HG03342 (cell line): ENCODE data around the gene CERS6.

Source experiments
- ATAC-seq: cut with Tn5 transposase; IDR thresholded peaks from one replicate; pipeline ENCODE4 v1.9.1; 2021; ENCODE audit warnings: mild to moderate bottlenecking, moderate library complexity; ENCODE audit not compliant: unreplicated experiment

The CERS6 gene

DNA sequence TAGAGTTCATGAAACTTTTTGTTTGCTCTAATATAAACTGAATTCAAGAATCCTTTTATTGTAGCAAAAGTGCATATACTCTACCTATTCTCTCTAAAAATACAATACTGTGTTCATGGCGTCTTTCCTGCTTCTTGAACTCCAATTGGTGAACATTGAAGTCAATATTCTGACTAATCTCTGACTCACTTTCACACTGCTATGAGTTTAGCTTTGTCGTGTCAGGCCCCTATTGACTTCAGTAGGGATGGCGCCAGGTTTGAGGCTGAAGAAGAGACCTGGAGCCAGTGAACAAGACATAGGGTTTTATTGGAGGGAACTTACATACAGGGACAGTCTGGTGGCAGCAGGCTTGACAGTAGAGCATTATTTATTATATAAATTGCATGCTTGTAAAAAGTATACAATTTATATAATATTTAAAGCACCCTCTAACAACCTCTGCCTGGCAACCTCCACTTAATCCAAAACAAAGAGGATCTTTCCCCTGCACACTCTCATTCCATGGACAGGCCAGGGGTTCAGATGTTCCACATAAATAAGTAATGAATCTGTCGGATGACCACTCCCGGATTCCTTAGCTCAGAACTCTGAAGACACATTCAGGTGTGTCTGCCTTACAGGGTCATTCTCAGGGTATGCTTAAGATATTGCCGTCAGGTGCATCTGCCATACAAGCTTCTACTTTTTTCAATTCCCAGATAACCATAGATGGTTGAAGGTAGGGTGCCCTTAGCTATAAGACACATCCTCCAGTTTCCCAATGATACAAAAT is 141.0 kb downstream of the CERS6 start:
- ATAC-seq: no peak

DNA sequence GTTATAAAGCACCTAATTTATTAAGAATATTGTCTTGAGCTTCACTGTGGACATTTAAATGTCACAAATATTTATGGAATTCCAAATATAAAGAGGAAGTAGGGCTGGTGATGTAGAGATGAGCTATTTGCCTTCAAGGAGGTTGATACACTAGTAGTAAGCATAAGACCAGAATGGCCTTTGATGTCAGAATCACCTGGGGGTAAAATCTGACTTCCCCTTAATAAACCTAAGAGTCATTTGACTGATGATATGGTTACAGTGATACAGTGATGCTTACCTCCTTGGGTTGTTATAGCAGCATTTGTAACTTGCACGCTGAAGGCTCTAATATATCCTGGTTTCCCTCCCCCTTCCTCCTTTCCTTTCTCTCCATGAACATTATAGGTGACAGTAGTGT is 143.7 kb downstream of the CERS6 start:
- ATAC-seq: no peak

DNA sequence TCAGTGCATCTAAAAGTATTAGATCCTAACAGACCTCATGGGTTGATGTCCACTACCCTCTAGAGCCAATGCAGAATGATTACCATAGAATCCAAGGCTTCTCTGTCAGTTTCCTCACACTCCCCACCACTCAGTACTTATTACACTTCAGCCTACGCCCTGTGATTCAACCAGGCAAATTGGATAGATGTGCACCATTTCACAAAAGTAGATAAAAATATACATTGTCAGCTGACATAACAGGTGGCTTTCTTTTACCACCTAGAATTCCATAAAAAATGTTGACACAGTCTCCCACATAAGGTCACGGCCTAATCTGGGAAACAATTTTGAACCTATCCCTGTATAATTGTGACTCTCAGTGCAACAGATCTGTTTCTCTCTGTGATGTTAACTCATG is 144.9 kb downstream of the CERS6 start:
- ATAC-seq: no peak

DNA sequence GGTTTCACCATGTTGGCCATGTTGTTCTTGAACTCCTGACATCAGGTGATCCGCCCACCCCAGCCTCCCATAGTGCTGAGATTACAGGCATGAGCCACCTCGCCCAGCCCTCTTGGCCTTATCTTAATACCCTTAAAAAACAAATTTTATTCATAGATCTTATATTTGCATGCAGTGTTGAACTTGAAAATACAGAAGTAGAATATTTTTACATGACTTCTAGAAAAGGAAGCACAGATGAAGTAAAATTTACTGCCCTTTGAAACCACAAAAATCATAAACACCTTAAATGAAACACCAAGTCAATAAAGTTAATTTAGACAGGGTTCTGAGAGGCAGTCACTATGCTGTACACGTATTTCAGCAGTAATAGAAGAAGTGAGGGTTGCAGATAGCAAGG is 145.7 kb downstream of the CERS6 start:
- ATAC-seq: peak; percentile 58

DNA sequence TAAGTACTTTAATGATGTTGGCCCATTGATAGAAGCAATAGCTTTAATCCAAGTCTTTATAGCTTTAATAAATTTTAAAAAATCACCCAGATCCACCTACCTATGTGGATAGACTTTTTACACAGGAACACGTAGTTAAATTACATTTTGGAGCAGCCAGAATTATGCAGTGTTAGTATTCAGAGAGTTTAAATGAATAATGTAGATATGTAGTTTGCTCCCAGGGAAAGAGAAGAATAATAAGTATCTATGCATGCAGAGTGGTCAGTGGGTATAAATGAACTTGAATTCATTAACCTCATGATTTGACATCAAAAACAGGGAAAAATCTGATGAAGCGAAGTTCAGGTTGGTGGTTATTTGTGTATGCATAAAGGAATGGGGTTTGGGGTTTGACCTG is 146.3 kb downstream of the CERS6 start:
- ATAC-seq: no peak

DNA sequence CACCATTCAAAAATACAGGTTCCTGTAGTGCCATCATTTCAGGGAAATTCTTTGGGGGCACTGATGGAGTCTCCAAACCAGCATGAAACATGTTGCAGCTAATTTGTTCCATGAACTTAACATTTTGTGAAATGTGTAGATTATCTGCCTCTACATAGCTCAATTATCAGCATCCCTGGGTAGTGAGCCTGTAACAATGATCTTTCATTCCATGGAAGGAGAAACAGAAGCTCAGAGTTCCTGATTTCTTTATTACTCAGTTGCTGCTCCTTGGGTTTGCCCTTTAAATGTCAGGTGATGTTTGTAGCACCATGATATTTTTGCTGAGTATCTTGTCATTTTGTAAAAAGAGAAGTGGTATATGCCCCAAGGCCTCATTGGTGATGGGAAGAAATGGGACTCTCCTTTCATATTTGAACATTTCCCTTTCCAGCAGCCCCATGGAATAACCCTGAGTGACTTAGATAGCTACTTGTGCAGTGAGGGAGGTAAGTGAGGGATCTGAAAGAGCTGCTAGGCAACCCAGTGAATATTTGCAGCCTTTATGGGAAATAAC is 146.9 kb downstream of the CERS6 start:
- no peak for ATAC-seq

DNA sequence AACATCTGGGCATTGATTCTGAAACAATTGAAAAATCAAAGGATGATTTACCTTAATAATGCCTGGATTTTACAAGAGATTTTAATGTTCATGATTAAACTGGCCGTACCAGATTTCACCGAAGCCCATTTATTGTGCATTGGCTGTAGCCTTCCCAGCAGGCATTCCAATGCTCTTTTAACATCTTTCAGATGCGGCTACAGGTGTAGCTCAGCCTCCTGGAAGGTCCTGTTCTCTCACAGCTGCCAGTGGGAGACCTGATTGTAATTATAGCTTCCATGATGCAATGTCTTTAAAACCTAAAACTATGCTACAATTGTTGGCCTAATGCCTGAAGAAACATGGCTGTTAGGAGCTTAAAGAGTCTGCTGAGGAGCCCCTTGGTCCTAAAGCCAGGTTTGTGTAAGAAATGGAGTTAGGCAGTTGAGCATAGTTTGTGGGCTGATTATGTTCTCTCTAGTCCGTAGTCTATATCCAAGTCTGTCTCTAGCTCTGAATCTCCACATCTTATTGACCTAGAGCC is 147.4 kb downstream of the CERS6 start:
- no peak for ATAC-seq

DNA sequence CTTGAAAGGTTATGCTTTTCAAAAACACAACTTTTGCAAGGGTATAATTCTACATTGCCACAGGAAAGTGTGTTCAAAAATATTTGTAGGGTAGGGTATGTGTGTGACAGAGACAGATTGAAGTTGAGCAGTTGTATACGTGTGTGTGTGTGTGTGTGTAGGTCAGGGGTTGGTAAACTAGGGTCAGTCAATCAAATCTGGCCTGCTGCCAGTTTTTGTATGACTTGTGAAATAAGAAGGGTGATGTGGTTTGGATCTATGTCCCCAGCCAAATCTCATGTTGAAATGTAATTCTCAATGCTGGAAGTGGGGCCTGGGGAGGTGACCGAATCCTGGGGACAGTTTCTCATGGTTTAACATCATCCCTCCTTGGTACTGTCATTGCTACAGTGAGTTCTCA is 148.2 kb downstream of the CERS6 start:
- no peak for ATAC-seq

DNA sequence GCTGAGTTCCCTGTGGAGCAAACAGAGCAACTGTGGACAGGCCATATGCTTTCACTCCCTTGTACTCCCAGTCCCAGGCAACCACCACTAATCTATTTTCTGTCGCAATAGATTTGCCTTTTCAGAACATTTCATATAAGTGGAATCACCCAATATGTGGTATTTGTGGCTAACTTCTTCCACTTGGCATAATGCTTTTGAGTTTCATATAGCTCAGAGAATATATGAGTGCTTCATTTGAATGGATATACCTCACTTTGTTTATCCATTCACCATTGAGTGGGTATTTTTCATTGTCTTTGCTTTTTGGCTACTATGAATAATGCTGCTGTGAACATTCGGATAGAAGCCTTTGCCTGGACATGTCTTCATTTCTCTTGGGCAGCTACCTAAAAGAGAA is 151.9 kb downstream of the CERS6 start:
- ATAC-seq: no peak

DNA sequence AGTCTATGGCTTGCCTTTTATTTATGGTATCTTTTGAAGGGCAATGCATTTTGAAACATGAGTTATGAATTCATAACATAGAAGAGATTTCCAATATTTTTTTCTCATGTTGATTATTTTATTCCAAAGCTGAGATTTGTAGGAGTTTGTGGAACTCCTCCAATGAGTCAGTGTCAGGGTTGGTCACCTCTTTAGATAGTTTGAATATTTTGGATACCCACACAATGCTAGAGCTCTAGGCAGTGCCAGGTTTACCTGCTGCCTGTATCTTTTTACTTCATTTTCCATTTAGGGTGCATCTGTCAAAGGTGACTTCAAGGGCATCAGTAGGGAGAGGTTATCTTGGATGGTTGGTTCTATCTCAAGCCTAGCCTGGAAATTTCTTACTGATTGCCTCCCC is 152.7 kb downstream of the CERS6 start:
- ATAC-seq: no peak

DNA sequence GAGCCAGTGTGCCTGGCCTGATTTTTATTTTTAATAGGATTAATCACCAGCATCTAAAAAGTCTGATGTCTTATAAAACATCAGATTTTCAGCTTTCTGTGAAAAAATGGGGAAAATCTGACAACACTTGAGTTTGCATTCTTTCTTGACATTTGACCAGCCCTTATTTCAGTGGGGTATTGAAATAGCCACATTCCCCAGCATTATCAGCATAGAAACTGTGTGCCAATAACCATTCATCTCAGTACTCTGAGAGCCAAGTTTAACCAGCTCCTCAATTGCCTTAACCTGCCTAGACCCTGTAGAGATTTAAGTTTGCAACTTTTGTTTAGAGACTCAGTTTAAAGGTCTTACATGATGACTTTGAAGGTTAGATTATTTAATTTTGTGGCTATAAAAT is 155.0 kb downstream of the CERS6 start:
- ATAC-seq: no peak

DNA sequence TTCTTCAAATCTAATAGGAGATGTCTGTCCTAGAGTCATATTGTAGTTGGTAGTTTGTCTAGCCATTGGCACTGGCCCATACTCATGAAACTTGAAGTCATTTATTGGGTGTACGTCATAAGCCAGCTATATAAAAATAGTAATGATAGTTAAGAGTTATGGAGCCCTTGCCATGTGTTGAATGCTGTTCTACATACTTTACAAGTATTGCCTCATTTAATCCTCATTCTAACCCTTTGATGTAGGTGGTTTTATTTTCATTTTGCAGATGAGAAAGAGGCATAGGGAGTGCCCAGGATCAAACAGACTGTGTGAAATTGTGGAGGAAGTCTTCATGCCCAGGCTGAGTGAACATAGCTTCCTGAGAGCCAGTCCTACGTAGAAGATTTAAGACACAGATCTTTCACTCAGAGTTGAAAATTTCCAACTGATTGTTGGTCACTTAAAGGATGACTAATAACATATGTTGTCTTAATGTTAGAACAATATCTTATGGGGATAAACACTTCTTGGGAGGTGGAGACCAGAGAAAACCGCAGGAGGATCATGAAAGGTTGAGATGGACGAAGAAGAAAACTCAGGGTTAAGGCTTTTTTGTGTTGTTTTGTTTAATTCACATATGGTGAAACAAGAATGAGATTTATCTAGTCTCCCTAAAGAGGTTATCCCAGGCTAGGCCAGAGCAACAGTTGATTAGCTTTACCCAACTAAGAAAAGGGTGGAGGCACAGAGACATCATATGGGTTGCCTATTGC is 156.0 kb downstream of the CERS6 start:
- ATAC-seq: no peak

DNA sequence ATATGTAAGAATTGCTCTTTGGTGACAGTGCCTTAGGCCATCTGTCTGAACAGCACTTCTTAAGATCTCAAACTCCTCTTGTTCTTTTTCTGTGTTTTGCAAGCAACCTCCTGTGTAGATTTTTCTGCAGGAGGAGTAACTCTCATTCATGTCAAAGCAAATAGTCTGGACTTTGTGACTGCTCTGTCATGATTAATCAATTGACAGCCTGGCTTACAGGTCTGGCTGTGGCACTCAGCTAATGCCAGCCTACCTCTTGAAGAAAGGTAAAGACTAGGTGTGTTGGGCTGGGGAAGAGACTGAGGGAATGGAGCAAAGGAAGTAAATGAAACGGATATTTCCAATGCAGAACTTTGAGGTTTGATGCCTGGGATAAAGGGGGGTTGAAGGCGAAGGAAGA is 156.6 kb downstream of the CERS6 start:
- no peak for ATAC-seq

DNA sequence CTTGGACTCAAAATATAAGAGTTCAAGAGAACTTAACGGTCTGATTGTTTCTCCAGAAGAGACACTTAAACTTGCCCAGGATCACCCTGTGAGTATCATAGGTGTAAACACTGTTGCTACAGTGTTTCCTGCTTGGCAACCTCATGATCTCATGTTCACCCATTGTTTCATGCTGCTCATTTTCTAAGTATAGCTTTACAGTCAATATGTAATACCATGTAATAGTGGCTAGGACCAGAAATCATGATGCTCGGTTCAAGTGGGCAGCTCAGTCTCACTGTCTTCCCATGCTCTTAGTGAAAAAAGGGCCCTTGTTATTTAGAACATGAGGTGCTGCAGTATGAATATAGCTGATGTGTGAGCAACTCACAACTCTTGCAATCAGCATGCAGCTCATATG is 157.5 kb downstream of the CERS6 start:
- no peak for ATAC-seq

DNA sequence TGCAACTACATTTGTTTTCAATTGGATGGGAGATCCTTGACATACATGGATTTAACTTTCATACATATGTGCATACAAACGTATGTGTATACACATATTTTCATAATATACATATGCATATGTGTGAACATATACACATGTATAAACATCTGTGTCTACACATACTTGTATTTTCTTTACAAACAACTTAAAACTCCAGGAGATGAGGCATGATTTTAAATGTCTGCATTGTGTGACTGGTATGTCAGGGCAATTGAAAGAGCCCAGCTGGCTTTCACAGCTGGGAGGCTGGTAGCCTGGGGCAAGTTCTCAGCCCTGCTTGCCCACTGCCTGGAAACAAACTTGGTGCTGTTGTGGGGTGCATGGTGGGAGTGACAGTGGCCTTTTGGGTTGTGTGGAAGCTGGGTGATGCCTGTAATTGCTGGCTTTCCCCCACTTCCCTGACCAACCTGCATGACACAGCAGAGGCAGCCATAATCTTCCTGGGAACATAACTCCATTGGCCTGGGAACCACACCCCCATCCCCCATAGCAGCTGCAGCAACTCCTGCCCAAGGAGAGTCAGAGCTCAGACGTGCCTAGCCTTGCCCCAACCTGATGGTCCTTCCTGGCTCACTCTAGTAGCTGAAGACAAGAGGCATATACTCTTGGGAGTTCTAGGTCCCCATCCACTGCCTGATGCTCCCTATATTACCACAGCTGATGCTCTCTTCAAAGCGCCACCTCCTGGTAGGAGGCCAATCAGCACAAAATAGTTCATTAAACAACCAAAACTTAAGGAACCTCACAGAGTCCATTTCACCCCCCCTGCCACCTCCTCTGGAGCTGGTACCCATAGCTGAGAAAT is 158.3 kb downstream of the CERS6 start:
- no peak for ATAC-seq

DNA sequence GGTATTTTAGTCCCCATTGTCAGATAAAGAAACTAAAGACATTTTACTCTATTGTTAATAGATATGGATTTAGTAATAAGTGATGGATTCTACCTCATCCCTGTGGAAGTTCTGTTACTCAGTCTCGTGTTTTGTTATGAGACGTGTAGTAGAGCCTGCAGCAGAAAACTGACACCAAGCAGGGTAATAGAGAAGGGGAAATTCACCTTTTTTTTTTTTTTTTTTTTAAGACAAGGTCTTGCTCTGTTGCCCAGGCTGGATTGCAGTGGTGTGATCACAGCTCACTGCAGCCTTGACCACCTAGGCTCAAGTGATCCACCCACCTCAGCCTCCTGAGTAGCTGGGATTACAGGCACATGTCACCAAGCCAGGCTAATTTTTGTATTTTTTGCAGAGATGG is 164.5 kb downstream of the CERS6 start:
- ATAC-seq: no peak

DNA sequence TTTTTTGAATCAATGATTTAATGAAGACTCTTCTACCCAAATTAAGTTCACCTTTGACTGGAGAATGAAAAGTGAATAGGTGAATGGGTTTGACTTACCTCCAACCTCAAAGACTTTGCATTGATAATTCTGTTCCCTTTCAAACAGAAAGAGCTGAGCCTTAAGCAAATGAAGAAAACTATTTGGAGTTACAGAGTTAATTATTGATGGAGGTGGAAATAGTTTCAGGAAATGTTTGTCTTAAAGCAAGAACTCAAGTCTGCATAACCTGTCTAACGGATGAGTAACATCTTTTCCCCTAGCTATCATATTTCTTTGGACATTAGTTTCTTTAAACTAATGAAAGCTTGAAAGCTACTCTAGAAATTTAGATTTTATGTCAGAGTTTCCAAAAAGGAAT is 166.5 kb downstream of the CERS6 start:
- ATAC-seq: no peak

DNA sequence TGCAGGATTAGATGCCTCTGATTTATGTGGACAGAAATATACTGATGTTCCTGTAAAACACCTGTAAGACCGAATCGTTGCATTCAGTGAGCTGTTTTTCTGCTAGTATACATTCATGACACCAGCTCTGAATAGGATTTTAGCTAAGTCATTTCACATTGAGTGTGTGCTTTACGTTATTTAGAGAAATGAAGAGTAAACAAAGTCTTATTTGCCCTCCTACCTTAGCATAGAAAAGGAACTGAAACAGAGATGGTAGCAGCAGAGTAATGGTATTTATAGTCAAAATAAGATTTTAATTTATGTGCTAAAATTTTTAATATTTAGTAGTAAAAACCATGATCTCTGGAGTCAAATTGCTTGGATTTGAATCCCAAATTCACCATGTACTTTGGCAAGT is 168.0 kb downstream of the CERS6 start:
- no peak for ATAC-seq

DNA sequence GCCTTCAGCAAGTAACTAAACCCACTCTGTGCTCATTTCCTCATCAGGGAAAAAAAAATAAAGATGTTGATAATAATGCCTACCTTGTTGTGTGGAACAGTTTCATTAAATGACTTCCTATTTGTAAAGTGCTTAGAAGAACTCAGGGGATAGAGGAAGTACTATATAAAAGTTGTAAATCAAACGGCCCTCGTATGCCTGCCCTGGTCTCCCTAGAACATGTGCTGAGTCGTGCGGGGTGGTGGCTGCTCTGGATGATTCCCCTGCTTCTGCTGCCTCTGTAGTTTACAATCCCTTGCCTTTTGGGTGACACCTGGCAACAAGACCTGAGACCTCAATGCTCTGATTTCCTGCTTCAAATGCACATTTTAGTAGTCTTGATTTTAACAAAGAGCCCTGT is 170.0 kb downstream of the CERS6 start:
- ATAC-seq: no peak

DNA sequence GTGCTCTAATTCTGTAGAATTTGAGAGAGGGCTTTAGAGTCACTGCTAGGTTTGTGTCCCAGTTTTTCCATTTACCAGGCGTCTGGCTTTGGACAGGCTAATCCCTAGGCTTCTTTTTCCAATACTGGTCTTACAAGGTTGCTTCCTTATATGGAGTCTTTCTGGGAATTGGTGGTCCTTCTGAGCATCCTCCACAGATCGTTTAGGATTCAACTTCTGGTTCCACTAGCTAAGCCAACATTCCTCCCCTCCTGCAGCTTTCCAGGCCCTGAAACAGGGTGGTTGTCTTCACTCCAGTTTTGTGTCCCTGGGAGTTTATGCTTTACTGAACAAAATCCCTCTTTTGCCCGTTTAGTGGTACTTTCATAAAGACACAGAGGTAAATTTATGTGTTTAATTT is 170.6 kb downstream of the CERS6 start:
- no peak for ATAC-seq

DNA sequence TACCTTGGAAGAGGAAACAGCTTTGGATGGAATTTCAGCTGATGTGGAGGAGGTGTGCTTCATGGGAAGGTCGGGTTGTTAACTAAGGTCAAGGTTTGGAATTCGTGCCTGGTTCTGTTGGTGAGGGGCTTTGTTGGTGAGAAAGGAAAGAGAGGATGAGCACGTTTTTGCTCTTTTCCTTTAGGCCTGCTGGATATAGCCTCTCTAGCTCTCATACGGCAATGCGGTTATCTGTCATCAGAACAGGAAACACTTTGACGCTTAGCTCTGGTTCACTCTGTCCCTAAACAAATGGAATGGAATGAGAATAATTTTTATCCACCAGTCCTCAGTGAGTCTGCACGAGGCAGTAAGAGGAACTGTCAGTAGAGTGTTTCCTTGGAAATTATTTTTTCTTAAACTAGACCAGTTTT is 176.6 kb downstream of the CERS6 start:
- ATAC-seq: no peak
